Measurements from ENCODE around the gene RPTOR. TPM values are rescaled to one million over a fixed set of nuclear protein-coding genes. Genes with fewer than 3 reads are reported as not detected.

Gene RPTOR
- total RNA-seq, 1 donor from 2014 or later = 53.7 TPM

DNA sequence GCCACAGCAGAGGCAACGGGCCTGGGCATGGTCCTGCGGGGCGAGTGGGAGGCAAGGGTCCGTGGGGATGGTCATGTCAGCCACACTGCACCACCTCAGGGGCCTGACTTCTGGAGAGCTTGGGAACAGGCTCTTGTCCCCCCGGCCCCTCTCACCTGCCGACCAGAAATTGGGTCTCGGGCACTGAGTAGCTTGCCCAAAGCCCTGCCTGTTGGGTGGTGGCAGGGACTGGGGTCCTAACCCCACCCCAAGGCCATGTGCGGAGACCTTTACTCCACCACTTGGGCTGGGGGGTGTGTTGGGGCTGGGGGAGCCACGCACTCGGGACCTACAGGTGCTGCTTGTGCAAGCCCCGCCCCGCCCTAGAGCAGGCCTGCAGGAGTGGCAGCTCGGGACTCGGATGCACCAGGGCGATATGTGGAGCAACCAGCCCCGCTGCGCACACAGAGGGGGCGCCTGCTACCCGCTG, 422.8 kb downstream of the RPTOR start:
- Mint-ChIP-seq H3K9me3 (no peaks in the 10 kb centered on the region), H3K4me1 (no peaks in the 10 kb centered on the region), H3K36me3 (peaks cover 8% of the 10 kb centered on the region), H3K27me3 (ENCODE audit: low read depth) (peaks cover 5% of the 10 kb centered on the region), H3K27ac (no peak overlapping the region), H3K4me3 (no peak overlapping the region)
- no peak for DNase-seq (ENCODE audit: low spot score in 2 of 2, unreplicated experiment in 2 of 2)
- TF ChIP-seq, protein P1, sequence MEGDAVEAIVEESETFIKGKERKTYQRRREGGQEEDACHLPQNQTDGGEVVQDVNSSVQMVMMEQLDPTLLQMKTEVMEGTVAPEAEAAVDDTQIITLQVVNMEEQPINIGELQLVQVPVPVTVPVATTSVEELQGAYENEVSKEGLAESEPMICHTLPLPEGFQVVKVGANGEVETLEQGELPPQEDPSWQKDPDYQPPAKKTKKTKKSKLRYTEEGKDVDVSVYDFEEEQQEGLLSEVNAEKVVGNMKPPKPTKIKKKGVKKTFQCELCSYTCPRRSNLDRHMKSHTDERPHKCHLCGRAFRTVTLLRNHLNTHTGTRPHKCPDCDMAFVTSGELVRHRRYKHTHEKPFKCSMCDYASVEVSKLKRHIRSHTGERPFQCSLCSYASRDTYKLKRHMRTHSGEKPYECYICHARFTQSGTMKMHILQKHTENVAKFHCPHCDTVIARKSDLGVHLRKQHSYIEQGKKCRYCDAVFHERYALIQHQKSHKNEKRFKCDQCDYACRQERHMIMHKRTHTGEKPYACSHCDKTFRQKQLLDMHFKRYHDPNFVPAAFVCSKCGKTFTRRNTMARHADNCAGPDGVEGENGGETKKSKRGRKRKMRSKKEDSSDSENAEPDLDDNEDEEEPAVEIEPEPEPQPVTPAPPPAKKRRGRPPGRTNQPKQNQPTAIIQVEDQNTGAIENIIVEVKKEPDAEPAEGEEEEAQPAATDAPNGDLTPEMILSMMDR (IDR thresholded peaks at IDR 0.05; ENCODE audit: unreplicated experiment) = no peak

DNA sequence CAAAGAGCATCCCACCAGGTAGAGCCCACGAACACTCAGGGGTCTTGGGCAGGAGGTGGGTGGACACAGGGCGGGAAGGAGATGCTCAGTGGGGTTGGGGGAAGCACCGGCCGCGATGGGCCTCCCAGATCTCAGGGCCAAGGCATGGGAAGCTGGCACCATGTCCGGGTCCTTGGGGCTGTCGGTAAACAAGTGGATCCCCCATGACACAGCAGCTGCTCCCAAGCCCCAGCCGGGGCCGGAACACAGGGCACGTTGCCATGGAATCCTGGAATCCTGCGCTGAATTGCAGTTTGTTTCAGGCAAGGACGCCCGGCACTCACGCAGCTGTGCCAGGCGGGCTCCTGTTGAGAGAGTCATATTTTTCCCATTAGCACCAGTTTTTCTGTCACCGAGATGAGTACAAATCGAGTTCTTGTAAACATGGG, 424.0 kb downstream of the RPTOR start:
- no peak for DNase-seq (ENCODE audit: low spot score in 2 of 2, unreplicated experiment in 2 of 2)
- Mint-ChIP-seq H3K27ac (no peak overlapping the region), H3K4me3 (no peak overlapping the region), H3K27me3 (ENCODE audit: low read depth) (peaks cover 7% of the 10 kb centered on the region), H3K9me3 (no peaks in the 10 kb centered on the region), H3K4me1 (no peaks in the 10 kb centered on the region), H3K36me3 (peaks cover 8% of the 10 kb centered on the region)
- TF ChIP-seq, protein P1 (IDR thresholded peaks at IDR 0.05; ENCODE audit: unreplicated experiment) = no peak

DNA sequence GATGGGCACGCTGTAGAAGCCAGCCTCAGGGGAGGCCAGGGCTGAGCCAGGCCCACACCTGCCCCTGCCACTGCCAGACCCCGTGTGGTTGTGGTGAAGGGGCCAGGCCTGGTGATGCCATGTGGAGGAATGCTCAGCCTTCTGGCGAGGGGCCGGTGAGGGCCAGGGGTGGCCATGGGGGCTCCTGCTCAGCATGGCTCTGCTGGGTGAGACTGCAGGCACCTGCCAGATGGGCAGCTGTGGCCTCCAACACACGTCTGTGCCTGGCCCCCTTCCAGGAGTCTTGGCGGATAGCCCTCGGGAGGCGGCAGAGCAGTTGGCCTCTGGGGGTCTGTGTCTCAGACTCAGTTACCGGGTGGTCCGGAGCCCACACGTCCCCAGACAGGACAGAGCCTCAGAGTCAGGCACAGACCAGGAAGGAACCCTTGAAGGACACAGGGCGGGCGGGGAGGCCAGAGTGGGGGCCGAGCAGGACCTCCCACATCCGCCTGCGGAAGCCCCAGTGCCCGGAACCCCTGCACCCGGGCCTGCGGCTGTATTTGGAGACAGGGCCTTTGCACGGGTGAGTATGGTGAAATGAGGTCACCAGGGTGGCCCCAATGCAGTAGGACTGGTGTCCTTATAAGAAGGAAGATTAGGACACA, 424.5 kb downstream of the RPTOR start:
- Mint-ChIP-seq H3K27ac (no peak overlapping the region), H3K27me3 (ENCODE audit: low read depth) (peaks cover 12% of the 10 kb centered on the region), H3K36me3 (peaks cover 8% of the 10 kb centered on the region), H3K4me1 (no peaks in the 10 kb centered on the region), H3K9me3 (no peaks in the 10 kb centered on the region), H3K4me3 (no peak overlapping the region)
- TF ChIP-seq, protein P1 (IDR thresholded peaks at IDR 0.05; ENCODE audit: unreplicated experiment) = no peak
- DNase-seq (ENCODE audit: low spot score in 2 of 2, unreplicated experiment in 2 of 2) = no peak

DNA sequence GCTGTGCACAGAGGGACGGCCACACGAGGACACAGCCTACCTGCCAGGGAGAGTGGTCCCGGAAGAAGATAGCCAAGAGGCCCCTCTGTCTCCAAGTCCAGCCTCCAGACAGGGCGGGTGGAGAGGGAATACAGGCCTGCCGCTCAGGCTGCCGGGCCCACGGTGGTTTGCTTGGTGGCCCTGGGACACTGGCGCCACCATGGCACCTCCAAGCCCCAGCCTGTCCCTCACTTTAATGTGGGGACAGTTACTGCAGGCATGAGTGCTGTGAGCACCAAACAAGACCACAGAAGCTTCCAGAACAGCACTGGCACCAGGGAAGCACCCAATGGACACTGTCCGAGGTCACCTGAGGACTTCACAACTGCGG, 425.0 kb downstream of the RPTOR start:
- H3K27ac Mint-ChIP-seq = no peak overlapping the region
- H3K4me3 Mint-ChIP-seq = no peak overlapping the region
- H3K9me3 Mint-ChIP-seq = no peaks in the 10 kb centered on the region
- DNase-seq (ENCODE audit: low spot score in 2 of 2, unreplicated experiment in 2 of 2) = no peak
- TF ChIP-seq, protein P1 (IDR thresholded peaks at IDR 0.05; ENCODE audit: unreplicated experiment) = no peak
- H3K4me1 Mint-ChIP-seq = no peaks in the 10 kb centered on the region
- H3K36me3 Mint-ChIP-seq = peaks cover 4% of the 10 kb centered on the region
- peaks cover 15% of the 10 kb centered on the region for H3K27me3 Mint-ChIP-seq (ENCODE audit: low read depth)

DNA sequence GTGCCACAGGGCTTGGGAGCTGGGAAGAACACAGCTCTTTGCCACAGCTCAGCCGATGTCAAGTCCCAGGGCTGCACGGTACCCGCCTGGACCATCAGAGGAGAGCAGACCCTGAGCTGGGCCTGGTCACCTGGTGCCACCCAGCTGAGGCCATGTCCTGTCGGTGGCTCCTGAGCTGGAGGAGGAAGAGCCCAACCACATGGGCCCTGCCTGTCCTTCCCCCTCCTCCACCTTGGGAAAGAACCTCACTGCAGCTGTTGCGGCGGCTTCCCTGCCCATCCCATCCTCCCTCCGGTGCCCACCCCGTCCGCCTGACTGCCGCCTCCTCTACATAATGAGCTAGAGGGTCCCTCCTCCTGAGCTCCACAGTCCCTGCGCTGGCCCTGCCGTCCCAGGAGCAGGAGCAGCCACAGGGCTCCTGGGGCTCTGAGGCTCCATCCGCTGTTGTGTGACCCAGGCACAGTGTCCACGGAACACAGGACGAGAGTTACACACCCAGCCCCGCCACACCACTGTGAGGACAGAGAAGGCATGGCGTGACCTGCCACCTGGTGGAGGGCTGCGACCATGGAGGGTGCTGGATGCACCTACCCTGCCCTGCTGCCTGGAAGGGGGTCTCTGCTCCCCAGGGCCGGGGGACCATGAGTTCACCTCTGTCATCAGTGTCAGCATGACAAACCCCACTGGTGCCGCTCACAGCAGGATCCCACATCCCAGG, 425.6 kb downstream of the RPTOR start:
- Mint-ChIP-seq H3K27ac (no peak overlapping the region), H3K4me3 (no peak overlapping the region), H3K36me3 (peaks cover 4% of the 10 kb centered on the region), H3K9me3 (no peaks in the 10 kb centered on the region), H3K4me1 (no peaks in the 10 kb centered on the region), H3K27me3 (ENCODE audit: low read depth) (peaks cover 20% of the 10 kb centered on the region)
- TF ChIP-seq, protein P1 (IDR thresholded peaks at IDR 0.05; ENCODE audit: unreplicated experiment) = no peak
- no peak for DNase-seq (ENCODE audit: low spot score in 2 of 2, unreplicated experiment in 2 of 2)

Data from mesothelial cell of epicardium (in vitro differentiated cells).